ENCODE results near the gene PTPRN2.

- TF ChIP-seq POLR2A (IDR thresholded peaks at IDR 0.05) (no peak), CTCF (IDR thresholded peaks at IDR 0.05) (no peak)
These were observed 44.1 kb upstream of the PTPRN2 start for GRCh38 chr7:158631574-158632195.

Measured in sigmoid colon (tissue), 3 donors.